SU-DHL-6 (cell line): ENCODE measurements around the gene CCDC92B.

Source experiments
- H2AFZ ChIP-seq: fragments of 200-600 bp; sonication (generic); 2 replicates; pipeline ENCODE4 v1.6.1; 2014; ENCODE audit warnings: low read depth, mild to moderate bottlenecking, moderate library complexity, mixed read lengths, antibody characterized with exemption, low read length; ENCODE audit not compliant: severe bottlenecking
- H3F3A ChIP-seq: fragments of 200-600 bp; shearing (Covaris generic); 2 replicates; pipeline ENCODE4 v1.6.0; 2016; ENCODE audit warnings: antibody characterized with exemption, mild to moderate bottlenecking; ENCODE audit not compliant: insufficient read depth
- H3K27ac ChIP-seq: fragments of 200-600 bp; sonication (generic); 2 replicates; pipeline ENCODE4 v1.5.1; 2016; ENCODE audit warnings: low read depth, mild to moderate bottlenecking, low read length, moderate library complexity, mixed read lengths
- H3K27me3 ChIP-seq: fragments of 200-600 bp; sonication (generic), shearing (Covaris generic); 2 replicates; pipeline ENCODE4 v1.6.0; 2014; ENCODE audit warnings: mild to moderate bottlenecking, low read length
- H3K36me3 ChIP-seq: fragments of 200-600 bp; sonication (generic); 2 replicates; pipeline ENCODE4 v1.6.1; 2014; ENCODE audit warnings: mild to moderate bottlenecking, low read length, mixed read lengths
- H3K4me2 ChIP-seq: fragments of 300-600, 200-600 bp; shearing (Covaris generic), sonication (generic); 2 replicates; pipeline ENCODE4 v1.6.0; 2014; ENCODE audit warnings: low read length, low read depth, mild to moderate bottlenecking; ENCODE audit not compliant: poor library complexity, severe bottlenecking
- H3K4me3 ChIP-seq: fragments of 200-600 bp; sonication (generic); 2 replicates; pipeline ENCODE4 v1.5.1; 2014; ENCODE audit warnings: antibody characterized with exemption, low read length, mild to moderate bottlenecking, mixed read lengths; ENCODE audit not compliant: insufficient read depth, poor library complexity, severe bottlenecking
- H3K79me2 ChIP-seq: fragments of 200-600 bp; sonication (generic); 2 replicates; pipeline ENCODE4 v1.6.1; 2014; ENCODE audit warnings: mild to moderate bottlenecking, low read length, moderate library complexity; ENCODE audit not compliant: insufficient read depth
- H3K9ac ChIP-seq: fragments of 200-600 bp; sonication (generic); 2 replicates; pipeline ENCODE4 v1.7.0; 2014; ENCODE audit warnings: mild to moderate bottlenecking, low read length
- H3K9me2 ChIP-seq: fragments of 200-600 bp; sonication (generic); replicated peaks from 2 replicates; pipeline ENCODE4 v1.6.1; 2014; ENCODE audit warnings: low read length; ENCODE audit not compliant: insufficient read depth
- H3K9me3 ChIP-seq: fragments of 200-600 bp; sonication (generic); 2 replicates; pipeline ENCODE4 v1.6.1; 2014; ENCODE audit warnings: low read length, mixed read lengths; ENCODE audit not compliant: insufficient read depth
- H4K20me1 ChIP-seq: fragments of 200-600 bp; sonication (generic); 2 replicates; pipeline ENCODE4 v1.6.1; 2014; ENCODE audit warnings: low read depth, mild to moderate bottlenecking, antibody characterized with exemption, low read length, moderate library complexity, mixed read lengths
- CTCF ChIP-seq: fragments of 200-600 bp; sonication (generic); IDR thresholded peaks from one replicate; pipeline ENCODE4 v1.5.1; 2017; ENCODE audit warnings: antibody characterized with exemption, mild to moderate bottlenecking, low read length, moderate library complexity; ENCODE audit not compliant: insufficient read depth, poor library complexity, severe bottlenecking
- EZH2phosphoT487 ChIP-seq: fragments of 200-600 bp; sonication (generic), shearing (Covaris generic); conservative IDR thresholded peaks from 2 replicates; pipeline ENCODE4 v1.6.1; 2018; ENCODE audit warnings: mild to moderate bottlenecking, antibody characterized with exemption, low read length, moderate library complexity, mixed read lengths

The CCDC92B gene

GRCh38 chr17:2684549-2684948, 64.9 kb downstream of the CCDC92B start:
- H3K9me2 ChIP-seq: no peaks in the 10 kb centered on the region
- no peak overlapping the region for H3K4me2 ChIP-seq
- peaks cover 30% of the 10 kb centered on the region for H3K36me3 ChIP-seq
- no peaks in the 10 kb centered on the region for H3K27me3 ChIP-seq
- no peaks in the 10 kb centered on the region for H3K9me3 ChIP-seq
- H3F3A ChIP-seq: peaks cover 38% of the 10 kb centered on the region
- no peaks in the 10 kb centered on the region for H3K79me2 ChIP-seq
- H2AFZ ChIP-seq: no peak overlapping the region
- TF ChIP-seq EZH2phosphoT487: no peak
- TF ChIP-seq CTCF: no peak
- no peak overlapping the region for H3K9ac ChIP-seq
- H3K27ac ChIP-seq: no peak overlapping the region
- H4K20me1 ChIP-seq: no peaks in the 10 kb centered on the region
- H3K4me3 ChIP-seq: no peak overlapping the region

GRCh38 chr17:2683912-2684311, 65.5 kb downstream of the CCDC92B start:
- Histone ChIP-seq H3K79me2 (no peaks in the 10 kb centered on the region), H3K9ac (no peak overlapping the region), H3K27ac (no peak overlapping the region), H3K36me3 (peaks cover 33% of the 10 kb centered on the region), H4K20me1 (no peaks in the 10 kb centered on the region), H3K9me2 (no peaks in the 10 kb centered on the region), H3F3A (peaks cover 33% of the 10 kb centered on the region), H3K4me3 (no peak overlapping the region), H3K9me3 (no peaks in the 10 kb centered on the region), H2AFZ (no peak overlapping the region), H3K4me2 (no peak overlapping the region), H3K27me3 (no peaks in the 10 kb centered on the region)
- TF ChIP-seq CTCF (no peak), EZH2phosphoT487 (no peak)

GRCh38 chr17:2682176-2682938, 67.1 kb downstream of the CCDC92B start:
- no peaks in the 10 kb centered on the region for H4K20me1 ChIP-seq
- H3K9me2 ChIP-seq: no peaks in the 10 kb centered on the region
- no peak overlapping the region for H3K4me2 ChIP-seq
- no peak overlapping the region for H2AFZ ChIP-seq
- TF ChIP-seq CTCF (no peak), EZH2phosphoT487 (no peak)
- H3K9ac ChIP-seq: no peak overlapping the region
- H3K36me3 ChIP-seq: peaks cover 36% of the 10 kb centered on the region
- H3K27me3 ChIP-seq: no peaks in the 10 kb centered on the region
- H3F3A ChIP-seq: peaks cover 24% of the 10 kb centered on the region
- H3K4me3 ChIP-seq: no peak overlapping the region
- H3K27ac ChIP-seq: no peak overlapping the region
- no peaks in the 10 kb centered on the region for H3K79me2 ChIP-seq
- H3K9me3 ChIP-seq: no peaks in the 10 kb centered on the region
